Measurements from ENCODE around the gene SLC38A2. TPM values are rescaled to one million over a fixed set of nuclear protein-coding genes. Genes with fewer than 3 reads are reported as not detected.

SLC38A2 gene
- total RNA-seq = 144 TPM

DNA sequence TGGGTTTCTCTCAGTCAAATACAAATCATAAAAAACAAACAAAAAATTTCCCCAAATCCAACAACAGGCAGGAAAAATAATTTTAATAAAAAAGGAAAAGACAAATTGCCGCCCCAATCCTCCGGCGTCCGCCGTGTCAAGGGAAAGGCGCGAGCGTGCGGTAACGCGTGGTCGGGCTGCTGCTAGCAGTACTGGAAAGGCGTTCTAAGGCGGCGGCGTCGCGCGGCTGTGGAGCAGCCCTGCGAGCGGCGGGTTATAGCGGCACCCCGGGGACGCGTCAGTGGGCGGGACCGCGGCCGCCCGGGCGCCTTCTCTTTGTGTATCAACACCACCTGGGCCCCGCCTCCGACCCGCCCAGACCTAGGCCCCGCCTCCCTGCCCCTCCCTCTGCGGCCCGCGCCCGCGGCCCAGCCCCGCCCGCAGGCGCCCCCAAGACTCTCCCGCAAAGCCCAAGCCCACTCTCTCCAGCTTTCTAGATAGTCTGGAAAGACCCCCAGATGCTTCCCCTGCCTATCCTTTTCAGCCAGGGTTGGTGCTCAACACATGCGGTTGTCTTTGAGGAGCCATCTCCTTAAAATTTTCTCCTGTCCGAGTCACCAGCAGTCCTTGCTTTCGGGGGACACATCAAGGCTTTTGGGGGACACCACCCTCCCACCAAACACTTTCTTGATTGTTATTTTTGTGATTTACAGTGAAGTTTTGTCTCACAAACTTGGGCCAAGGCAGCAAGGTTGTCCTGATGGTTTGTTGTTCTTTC is at the start of gene SLC38A2:
Gene SLC38A2 (minus strand): TSS at position 230 of the 757 bp plus-strand sequence. CDS start 1,480 bp downstream, outside the sequence.
- Histone ChIP-seq H3K4me3 (ENCODE audit: low read length in 3 of 3) (peak within 1 kb of the TSS; percentile 95 to 99 (median 95)), H3K27me3 (ENCODE audit: control insufficient read depth in 3 of 3, insufficient read depth in 3 of 3, low read length in 3 of 3) (no peaks in the 10 kb centered on the region), H3K9ac (ENCODE audit: low read depth in 1 of 3, low read length in 3 of 3) (peak within 1 kb of the TSS; percentile 82 to 97 (median 94)), H3K4me1 (ENCODE audit: control insufficient read depth in 3 of 3, insufficient read depth in 3 of 3, low read length in 3 of 3) (peaks cover 34 to 47% (median 41%) of the 10 kb centered on the region in 3 donors), H3K36me3 (ENCODE audit: control insufficient read depth in 3 of 3, insufficient read depth in 3 of 3, low read length in 3 of 3) (peaks cover 23 to 33% (median 28%) of the 10 kb centered on the region in 3 donors), H3K27ac (ENCODE audit: low read depth, low read length) (peak within 1 kb of the TSS; percentile 98), H3K9me3 (ENCODE audit: control insufficient read depth in 3 of 3, low read length in 3 of 3) (no peaks in the 10 kb centered on the region)

DNA sequence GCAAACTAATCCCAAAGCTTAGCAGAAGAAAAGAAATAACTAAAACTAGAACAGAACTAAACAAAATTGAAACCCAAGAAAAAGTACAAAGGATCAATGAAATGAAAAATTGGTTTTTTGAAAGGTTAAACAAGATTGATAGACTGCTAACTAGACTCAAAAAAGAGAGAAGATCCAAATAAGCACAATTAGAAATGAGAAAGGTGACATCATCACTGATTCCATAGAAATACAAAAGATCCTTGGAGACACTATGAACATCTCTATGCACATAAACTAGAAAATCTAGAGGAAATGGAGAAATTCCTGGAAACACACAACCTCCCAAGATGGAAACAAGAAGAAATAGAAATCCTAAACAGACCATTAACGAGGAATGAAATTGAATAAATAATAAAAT is 47.1 kb upstream of the SLC38A2 start:
- no peak overlapping the region for H3K4me3 ChIP-seq (ENCODE audit: low read length in 3 of 3)
- H3K9me3 ChIP-seq (ENCODE audit: control insufficient read depth in 3 of 3, low read length in 3 of 3) = no peaks in the 10 kb centered on the region
- peaks cover 0 to 3% (median 0%) of the 10 kb centered on the region in 3 donors for H3K4me1 ChIP-seq (ENCODE audit: control insufficient read depth in 3 of 3, insufficient read depth in 3 of 3, low read length in 3 of 3)
- H3K27ac ChIP-seq (ENCODE audit: low read depth, low read length) = no peak overlapping the region
- H3K36me3 ChIP-seq (ENCODE audit: control insufficient read depth in 3 of 3, insufficient read depth in 3 of 3, low read length in 3 of 3) = no peaks in the 10 kb centered on the region
- H3K9ac ChIP-seq (ENCODE audit: low read depth in 1 of 3, low read length in 3 of 3) = no peak overlapping the region
- no peaks in the 10 kb centered on the region for H3K27me3 ChIP-seq (ENCODE audit: control insufficient read depth in 3 of 3, insufficient read depth in 3 of 3, low read length in 3 of 3)

DNA sequence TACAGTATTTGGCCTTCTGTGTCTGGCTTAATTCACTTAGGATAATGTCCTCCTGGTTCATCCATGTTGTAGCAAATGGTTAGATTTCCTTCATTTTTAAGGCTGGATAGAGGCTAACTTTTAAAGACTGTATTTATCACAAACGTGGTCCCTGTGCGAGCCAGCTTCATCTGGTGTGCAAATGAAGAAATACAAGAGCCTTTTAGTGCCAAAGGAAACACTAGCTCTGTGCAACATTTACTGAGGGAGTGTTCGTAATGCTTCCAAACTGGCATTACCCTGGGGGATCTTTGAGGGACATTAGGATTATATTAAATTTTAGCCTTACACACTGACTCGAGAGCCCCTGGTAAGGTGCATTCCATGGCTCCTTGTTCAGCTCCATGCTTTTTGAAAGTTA is 43.0 kb upstream of the SLC38A2 start:
- Histone ChIP-seq H3K27ac (ENCODE audit: low read depth, low read length) (no peak overlapping the region), H3K27me3 (ENCODE audit: control insufficient read depth in 3 of 3, insufficient read depth in 3 of 3, low read length in 3 of 3) (no peaks in the 10 kb centered on the region), H3K36me3 (ENCODE audit: control insufficient read depth in 3 of 3, insufficient read depth in 3 of 3, low read length in 3 of 3) (no peaks in the 10 kb centered on the region)

DNA sequence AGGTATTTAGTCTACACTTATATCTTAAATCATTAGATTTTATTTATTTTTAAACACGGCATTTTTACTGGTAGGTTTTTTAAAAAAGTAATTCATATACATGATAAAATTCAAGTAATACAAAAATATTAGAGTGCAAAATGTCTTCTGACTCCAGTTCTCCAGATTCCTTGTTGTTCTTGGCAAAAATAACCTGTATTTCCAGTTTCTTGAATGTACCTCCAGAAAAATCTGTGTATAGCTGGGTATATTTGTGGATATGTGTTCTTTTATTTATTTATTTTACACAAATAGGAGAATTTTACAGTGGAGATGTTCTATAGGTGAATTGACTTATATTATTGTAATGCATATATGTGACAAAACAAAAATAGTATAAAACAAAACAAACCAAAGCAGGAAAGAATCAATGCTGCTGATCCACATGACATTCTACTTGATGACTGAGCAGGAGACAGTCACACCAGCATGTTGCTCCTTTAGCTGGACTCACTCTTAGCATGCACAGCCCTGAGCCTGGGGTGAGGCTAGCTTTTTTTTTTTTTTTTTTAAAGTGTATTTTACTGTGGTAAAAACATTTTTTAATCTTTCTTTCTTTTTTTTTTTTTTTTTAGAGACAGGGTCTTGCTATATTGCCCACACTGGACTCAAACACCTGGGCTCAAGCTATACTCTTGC is 42.2 kb upstream of the SLC38A2 start:
- H3K9me3 ChIP-seq (ENCODE audit: control insufficient read depth in 3 of 3, low read length in 3 of 3) = no peaks in the 10 kb centered on the region
- H3K4me3 ChIP-seq (ENCODE audit: low read length in 3 of 3) = no peak overlapping the region
- no peak overlapping the region for H3K27ac ChIP-seq (ENCODE audit: low read depth, low read length)
- H3K4me1 ChIP-seq (ENCODE audit: control insufficient read depth in 3 of 3, insufficient read depth in 3 of 3, low read length in 3 of 3) = peaks cover 0 to 13% (median 10%) of the 10 kb centered on the region in 3 donors
- no peaks in the 10 kb centered on the region for H3K27me3 ChIP-seq (ENCODE audit: control insufficient read depth in 3 of 3, insufficient read depth in 3 of 3, low read length in 3 of 3)
- H3K36me3 ChIP-seq (ENCODE audit: control insufficient read depth in 3 of 3, insufficient read depth in 3 of 3, low read length in 3 of 3) = no peaks in the 10 kb centered on the region
- H3K9ac ChIP-seq (ENCODE audit: low read depth in 1 of 3, low read length in 3 of 3) = no peak overlapping the region

More for the DNA sequence above, 43.0 kb upstream of the SLC38A2 start:
- Histone ChIP-seq H3K4me1 (ENCODE audit: control insufficient read depth in 3 of 3, insufficient read depth in 3 of 3, low read length in 3 of 3) (peaks cover 0 to 6% (median 2%) of the 10 kb centered on the region in 3 donors), H3K9me3 (ENCODE audit: control insufficient read depth in 3 of 3, low read length in 3 of 3) (no peaks in the 10 kb centered on the region), H3K9ac (ENCODE audit: low read depth in 1 of 3, low read length in 3 of 3) (no peak overlapping the region), H3K4me3 (ENCODE audit: low read length in 3 of 3) (no peak overlapping the region)

DNA sequence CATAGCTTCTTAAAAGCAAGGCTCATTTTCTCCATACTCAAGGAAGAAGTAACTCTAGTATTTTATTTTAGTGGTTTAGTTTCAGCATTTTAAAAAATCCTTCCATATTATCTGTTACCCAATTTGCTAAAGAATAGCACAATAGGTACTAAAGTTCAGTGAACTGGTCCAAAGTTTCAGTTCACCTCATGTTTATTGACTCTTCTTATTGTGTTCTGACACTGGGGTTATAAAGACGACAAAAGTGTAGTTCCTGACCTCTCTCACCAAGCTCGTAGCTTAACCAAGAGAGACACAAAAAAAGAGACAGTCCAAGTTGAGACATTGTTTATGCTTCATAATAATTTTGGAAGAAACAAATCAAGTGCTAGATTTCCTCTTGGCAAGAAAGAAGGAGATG is 40.8 kb upstream of the SLC38A2 start:
- Histone ChIP-seq H3K36me3 (ENCODE audit: control insufficient read depth in 3 of 3, insufficient read depth in 3 of 3, low read length in 3 of 3) (no peaks in the 10 kb centered on the region), H3K9me3 (ENCODE audit: control insufficient read depth in 3 of 3, low read length in 3 of 3) (no peaks in the 10 kb centered on the region), H3K9ac (ENCODE audit: low read depth in 1 of 3, low read length in 3 of 3) (no peak overlapping the region), H3K4me1 (ENCODE audit: control insufficient read depth in 3 of 3, insufficient read depth in 3 of 3, low read length in 3 of 3) (peaks cover 3 to 19% (median 10%) of the 10 kb centered on the region in 3 donors), H3K27ac (ENCODE audit: low read depth, low read length) (no peak overlapping the region), H3K27me3 (ENCODE audit: control insufficient read depth in 3 of 3, insufficient read depth in 3 of 3, low read length in 3 of 3) (no peaks in the 10 kb centered on the region), H3K4me3 (ENCODE audit: low read length in 3 of 3) (no peak overlapping the region)

DNA sequence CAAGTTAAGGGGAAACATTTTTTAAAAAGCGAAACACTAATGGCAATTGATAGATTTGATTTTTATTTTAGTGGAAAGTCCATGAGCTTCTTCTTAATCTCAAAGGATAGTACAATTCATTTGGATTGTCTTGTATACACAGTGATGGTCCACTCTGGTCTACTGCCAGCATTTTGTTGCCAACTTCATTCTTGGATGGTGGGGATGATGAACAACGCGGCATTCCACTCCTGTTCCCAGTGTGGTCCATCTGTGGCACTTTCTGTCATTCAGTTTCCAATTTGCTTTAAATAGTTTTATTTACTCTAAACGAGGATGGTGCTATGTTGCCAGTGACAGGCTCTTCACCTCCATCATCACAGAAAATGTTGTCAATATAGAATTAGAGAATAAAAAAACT is 40.3 kb upstream of the SLC38A2 start:
- Histone ChIP-seq H3K4me1 (ENCODE audit: control insufficient read depth in 3 of 3, insufficient read depth in 3 of 3, low read length in 3 of 3) (peaks cover 6 to 19% (median 10%) of the 10 kb centered on the region in 3 donors), H3K27me3 (ENCODE audit: control insufficient read depth in 3 of 3, insufficient read depth in 3 of 3, low read length in 3 of 3) (no peaks in the 10 kb centered on the region), H3K36me3 (ENCODE audit: control insufficient read depth in 3 of 3, insufficient read depth in 3 of 3, low read length in 3 of 3) (no peaks in the 10 kb centered on the region), H3K9me3 (ENCODE audit: control insufficient read depth in 3 of 3, low read length in 3 of 3) (no peaks in the 10 kb centered on the region), H3K4me3 (ENCODE audit: low read length in 3 of 3) (no peak overlapping the region), H3K9ac (ENCODE audit: low read depth in 1 of 3, low read length in 3 of 3) (no peak overlapping the region), H3K27ac (ENCODE audit: low read depth, low read length) (no peak overlapping the region)

DNA sequence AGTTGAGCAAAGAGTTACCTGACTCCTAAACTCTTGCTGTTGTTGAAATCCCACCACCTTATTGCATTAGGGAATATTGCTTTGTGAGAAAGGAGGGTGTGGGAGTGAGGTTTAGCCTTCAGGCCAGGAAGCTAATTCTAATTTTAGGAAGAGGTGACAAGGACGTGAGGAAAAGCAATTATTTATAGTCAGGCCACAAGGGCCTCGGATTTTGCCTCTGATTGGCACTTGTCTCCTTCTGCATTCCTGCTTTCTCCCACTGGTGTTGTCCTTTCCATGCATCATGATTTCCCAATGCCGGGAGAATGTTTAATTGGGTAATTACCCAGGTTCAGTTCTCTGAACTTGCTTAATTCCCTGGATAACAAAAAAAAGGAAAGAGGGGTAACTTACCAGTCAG is 37.9 kb upstream of the SLC38A2 start:
- Histone ChIP-seq H3K9me3 (ENCODE audit: control insufficient read depth in 3 of 3, low read length in 3 of 3) (no peaks in the 10 kb centered on the region), H3K4me1 (ENCODE audit: control insufficient read depth in 3 of 3, insufficient read depth in 3 of 3, low read length in 3 of 3) (peaks cover 6 to 19% (median 10%) of the 10 kb centered on the region in 3 donors), H3K36me3 (ENCODE audit: control insufficient read depth in 3 of 3, insufficient read depth in 3 of 3, low read length in 3 of 3) (no peaks in the 10 kb centered on the region), H3K27ac (ENCODE audit: low read depth, low read length) (no peak overlapping the region), H3K27me3 (ENCODE audit: control insufficient read depth in 3 of 3, insufficient read depth in 3 of 3, low read length in 3 of 3) (no peaks in the 10 kb centered on the region), H3K4me3 (ENCODE audit: low read length in 3 of 3) (no peak overlapping the region), H3K9ac (ENCODE audit: low read depth in 1 of 3, low read length in 3 of 3) (no peak overlapping the region)

DNA sequence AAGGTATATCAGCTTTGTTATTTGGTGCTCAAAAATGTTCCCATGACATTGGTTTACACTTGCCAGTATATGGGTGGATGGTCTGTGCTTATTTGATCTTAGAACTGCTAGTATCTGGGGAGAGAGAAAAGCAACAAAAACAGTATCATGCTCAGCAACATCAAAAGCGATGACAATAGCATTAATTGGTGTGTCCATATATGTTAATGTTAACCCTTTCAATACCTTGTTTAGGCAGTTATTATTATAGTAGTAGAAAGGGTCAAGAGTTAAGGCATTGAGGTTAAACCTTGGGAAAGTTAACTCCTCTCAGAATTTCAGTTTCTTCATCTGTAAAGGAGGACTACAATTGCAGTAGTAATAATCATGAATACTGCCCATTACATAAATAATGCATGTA is 37.4 kb upstream of the SLC38A2 start:
- Histone ChIP-seq H3K9me3 (ENCODE audit: control insufficient read depth in 3 of 3, low read length in 3 of 3) (no peaks in the 10 kb centered on the region), H3K4me3 (ENCODE audit: low read length in 3 of 3) (no peak overlapping the region), H3K9ac (ENCODE audit: low read depth in 1 of 3, low read length in 3 of 3) (no peak overlapping the region), H3K27me3 (ENCODE audit: control insufficient read depth in 3 of 3, insufficient read depth in 3 of 3, low read length in 3 of 3) (no peaks in the 10 kb centered on the region), H3K4me1 (ENCODE audit: control insufficient read depth in 3 of 3, insufficient read depth in 3 of 3, low read length in 3 of 3) (peaks cover 6 to 16% (median 10%) of the 10 kb centered on the region in 3 donors), H3K27ac (ENCODE audit: low read depth, low read length) (no peak overlapping the region), H3K36me3 (ENCODE audit: control insufficient read depth in 3 of 3, insufficient read depth in 3 of 3, low read length in 3 of 3) (no peaks in the 10 kb centered on the region)

DNA sequence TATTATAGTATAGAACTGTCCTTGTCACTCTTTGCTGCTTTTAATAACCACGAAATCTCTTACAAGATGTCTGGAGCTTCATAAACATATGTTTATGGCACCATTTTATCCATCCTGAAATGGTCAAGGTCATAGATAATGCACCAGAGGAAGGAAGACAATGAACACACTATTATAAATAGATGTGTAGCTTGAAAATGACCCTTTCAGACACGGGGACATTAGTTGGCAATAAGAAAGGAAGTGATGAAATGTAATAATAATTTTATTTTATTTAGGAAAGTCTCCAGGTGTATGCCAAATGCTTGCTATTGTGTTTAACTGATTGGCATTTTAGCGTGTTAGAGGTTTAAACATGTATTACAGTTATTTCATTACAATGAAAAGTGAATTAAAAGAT is 36.8 kb upstream of the SLC38A2 start:
- Histone ChIP-seq H3K36me3 (ENCODE audit: control insufficient read depth in 3 of 3, insufficient read depth in 3 of 3, low read length in 3 of 3) (no peaks in the 10 kb centered on the region), H3K4me3 (ENCODE audit: low read length in 3 of 3) (no peak overlapping the region), H3K9me3 (ENCODE audit: control insufficient read depth in 3 of 3, low read length in 3 of 3) (no peaks in the 10 kb centered on the region), H3K27ac (ENCODE audit: low read depth, low read length) (no peak overlapping the region), H3K9ac (ENCODE audit: low read depth in 1 of 3, low read length in 3 of 3) (no peak overlapping the region), H3K27me3 (ENCODE audit: control insufficient read depth in 3 of 3, insufficient read depth in 3 of 3, low read length in 3 of 3) (no peaks in the 10 kb centered on the region), H3K4me1 (ENCODE audit: control insufficient read depth in 3 of 3, insufficient read depth in 3 of 3, low read length in 3 of 3) (peaks cover 9 to 19% (median 10%) of the 10 kb centered on the region in 3 donors)

DNA sequence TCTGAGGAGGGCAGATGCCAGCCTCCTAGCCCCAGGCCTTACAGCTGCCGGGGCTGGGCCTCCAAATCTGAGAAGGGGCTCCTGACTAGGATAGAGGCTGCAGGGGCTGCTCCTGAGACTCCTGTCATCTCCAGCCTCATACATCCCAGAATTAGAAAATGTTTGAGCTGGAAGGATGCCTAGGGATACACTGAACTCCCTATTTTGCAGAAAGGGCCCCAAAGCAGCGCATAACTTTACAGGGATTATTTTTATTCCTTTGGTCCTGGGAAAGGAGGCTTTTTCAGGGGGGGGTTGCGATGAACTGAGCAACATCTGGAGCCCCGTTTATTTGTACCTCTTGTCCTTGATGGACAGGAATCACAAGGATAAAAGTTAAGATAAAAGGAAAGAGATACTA is 35.9 kb upstream of the SLC38A2 start:
- Histone ChIP-seq H3K9ac (ENCODE audit: low read depth in 1 of 3, low read length in 3 of 3) (no peak overlapping the region), H3K27me3 (ENCODE audit: control insufficient read depth in 3 of 3, insufficient read depth in 3 of 3, low read length in 3 of 3) (no peaks in the 10 kb centered on the region), H3K9me3 (ENCODE audit: control insufficient read depth in 3 of 3, low read length in 3 of 3) (no peaks in the 10 kb centered on the region), H3K4me3 (ENCODE audit: low read length in 3 of 3) (no peak overlapping the region), H3K4me1 (ENCODE audit: control insufficient read depth in 3 of 3, insufficient read depth in 3 of 3, low read length in 3 of 3) (peaks cover 15 to 26% (median 15%) of the 10 kb centered on the region in 3 donors), H3K27ac (ENCODE audit: low read depth, low read length) (no peak overlapping the region), H3K36me3 (ENCODE audit: control insufficient read depth in 3 of 3, insufficient read depth in 3 of 3, low read length in 3 of 3) (no peaks in the 10 kb centered on the region)
